NCI-H460 (cell line): Measurements from ENCODE around the gene HSPB6. TPM values are rescaled to one million over a fixed set of nuclear protein-coding genes. Genes with fewer than 3 reads are reported as not detected.

Experiments used
- DNase-seq: peaks from one replicate; pipeline ENCODE4 v3.0.0-alpha.2; 2016; ENCODE audit warnings: low read depth; ENCODE audit errors: extremely low read depth
- total RNA-seq: library from RNA; depleted of rRNA; stranded (reverse); fragments of >200 nt; shearing (Covaris generic); gene quantifications from 2 replicates; pipeline ENCODE4 v1.2.3, GENCODE V29; 2014; rRNA removed

HSPB6 gene
- total RNA-seq, 1 experiment from 2014 or later, result 3.7 TPM

GRCh38 chr19:35717665-35718344, 39.0 kb downstream of the HSPB6 start, which contains the start of gene KMT2B:
Gene KMT2B (plus strand): TSS chr19:35718003. CDS start chr19:35718019, 16 bp downstream.
- DNase-seq, result peak; percentile 94

GRCh38 chr19:35716801-35717664, 39.8 kb downstream of the HSPB6 start:
- peak; percentile 86 for DNase-seq

GRCh38 chr19:35715981-35716800, 40.6 kb downstream of the HSPB6 start:
- DNase-seq, result no peak

GRCh38 chr19:35715355-35715809, 41.4 kb downstream of the HSPB6 start:
- no peak for DNase-seq

GRCh38 chr19:35714601-35715354, 42.1 kb downstream of the HSPB6 start:
- DNase-seq, result no peak

- DNase-seq, result no peak
These were observed 42.8 kb downstream of the HSPB6 start for GRCh38 chr19:35713904-35714495.

- no peak for DNase-seq
These were observed 43.4 kb downstream of the HSPB6 start for GRCh38 chr19:35713506-35713850.

GRCh38 chr19:35712567-35713505, 44.0 kb downstream of the HSPB6 start:
- no peak for DNase-seq

- DNase-seq, result no peak
These were observed 45.8 kb downstream of the HSPB6 start for GRCh38 chr19:35710784-35711723.

GRCh38 chr19:35708391-35708790, 48.4 kb downstream of the HSPB6 start:
- no peak for DNase-seq

Other genes with a start within 250 kb of the HSPB6 start
- 0.40 TPM in 1 of 2 replicates, not detected in the other for gene DMKN, start 243.4 kb downstream of the HSPB6 start, total RNA-seq
- not detected in 2 replicates for gene SBSN, start 228.7 kb downstream of the HSPB6 start, total RNA-seq
- not detected in 2 replicates for gene GAPDHS, start 223.6 kb downstream of the HSPB6 start, total RNA-seq
- gene TMEM147, start 211.4 kb downstream of the HSPB6 start, total RNA-seq, result 231 and 277 TPM in 2 replicates
- gene ATP4A, start 193.4 kb downstream of the HSPB6 start, total RNA-seq, result not detected in 2 replicates
- not detected in 2 replicates for gene PMIS2, start 170.9 kb downstream of the HSPB6 start, total RNA-seq
- 8.6 and 9.9 TPM in 2 replicates for gene HAUS5, start 144.3 kb downstream of the HSPB6 start, total RNA-seq
- 72.5 and 80.0 TPM in 2 replicates for gene RBM42, start 128.0 kb downstream of the HSPB6 start, total RNA-seq
- 0.30 TPM in 1 of 2 replicates, not detected in the other for gene ETV2, start 115.3 kb downstream of the HSPB6 start, total RNA-seq
- 297 and 343 TPM in 2 replicates for gene COX6B1, start 108.7 kb downstream of the HSPB6 start, total RNA-seq
- 0.25 TPM in 1 of 2 replicates, not detected in the other for gene UPK1A, start 90.5 kb downstream of the HSPB6 start, total RNA-seq
- not detected in 2 replicates for gene ZBTB32, start 52.5 kb downstream of the HSPB6 start, total RNA-seq
- gene KMT2B, start 39.0 kb downstream of the HSPB6 start, total RNA-seq, result 7.7 and 9.4 TPM in 2 replicates
- gene IGFLR1, start 14.6 kb downstream of the HSPB6 start, total RNA-seq, result 0.49 and 1.6 TPM in 2 replicates
- 21.0 and 21.8 TPM in 2 replicates for gene U2AF1L4, start 11.6 kb downstream of the HSPB6 start, total RNA-seq
- gene PSENEN, start 11.4 kb downstream of the HSPB6 start, total RNA-seq, result 63.8 and 70.6 TPM in 2 replicates
- 7.0 and 8.4 TPM in 2 replicates for gene LIN37, start 8.5 kb downstream of the HSPB6 start, total RNA-seq
- 7.4 and 8.0 TPM in 2 replicates for gene PROSER3, start 1.1 kb upstream of the HSPB6 start, total RNA-seq
- gene ARHGAP33, start 18.5 kb upstream of the HSPB6 start, total RNA-seq, result 3.1 and 3.5 TPM in 2 replicates
- gene PRODH2, start 55.8 kb upstream of the HSPB6 start, total RNA-seq, result not detected in 2 replicates
- gene NPHS1, start 95.5 kb upstream of the HSPB6 start, total RNA-seq, result not detected in 2 replicates
- 0.12 and 0.32 TPM in 2 replicates for gene KIRREL2, start 99.9 kb upstream of the HSPB6 start, total RNA-seq
- 12.2 and 19.5 TPM in 2 replicates for gene APLP1, start 111.5 kb upstream of the HSPB6 start, total RNA-seq
- gene NFKBID, start 143.5 kb upstream of the HSPB6 start, total RNA-seq, result 4.3 and 5.1 TPM in 2 replicates
- gene HCST, start 145.5 kb upstream of the HSPB6 start, total RNA-seq, result not detected in 2 replicates
- gene TYROBP, start 151.3 kb upstream of the HSPB6 start, total RNA-seq, result 0.64 TPM in 1 of 2 replicates, not detected in the other
- 3.5 and 6.1 TPM in 2 replicates for gene LRFN3, start 179.3 kb upstream of the HSPB6 start, total RNA-seq
- 19.8 and 26.1 TPM in 2 replicates for gene SDHAF1, start 238.2 kb upstream of the HSPB6 start, total RNA-seq